HG02610 (cell line): ENCODE results near the gene PRKCB.
"Not testable (repeated sequence)": the region's sequence is repeated elsewhere in the genome, so short reads cannot be mapped to it uniquely, and the experiment has no call there.

Source experiments
- ATAC-seq: cut with Tn5 transposase; IDR thresholded peaks from one replicate; pipeline ENCODE4 v1.9.1; 2021; ENCODE audit warnings: mild to moderate bottlenecking, moderate library complexity; ENCODE audit not compliant: unreplicated experiment

PRKCB gene

GRCh38 chr16:24208710-24209109 is 372.9 kb downstream of the PRKCB start:
- ATAC-seq = no peak

- no peak for ATAC-seq
These were observed 379.2 kb downstream of the PRKCB start for GRCh38 chr16:24214992-24215391.

GRCh38 chr16:24216961-24217360 is 381.2 kb downstream of the PRKCB start:
- no peak for ATAC-seq

GRCh38 chr16:24217461-24217860 is 381.7 kb downstream of the PRKCB start:
- no peak for ATAC-seq

GRCh38 chr16:24218299-24218698 is 382.5 kb downstream of the PRKCB start:
- no peak for ATAC-seq

- no peak for ATAC-seq
These were observed 385.4 kb downstream of the PRKCB start for GRCh38 chr16:24221219-24221618.

- no peak for ATAC-seq
These were observed 392.7 kb downstream of the PRKCB start for GRCh38 chr16:24228514-24228913.

GRCh38 chr16:24232936-24233335 is 397.2 kb downstream of the PRKCB start:
- no peak for ATAC-seq

GRCh38 chr16:24234737-24235136 is 399.0 kb downstream of the PRKCB start:
- no peak for ATAC-seq

GRCh38 chr16:24235806-24236205 is 400.0 kb downstream of the PRKCB start:
- no peak for ATAC-seq

GRCh38 chr16:24238846-24239245 is 403.1 kb downstream of the PRKCB start:
- ATAC-seq = not testable (repeated sequence)

- no peak for ATAC-seq
These were observed 411.3 kb downstream of the PRKCB start for GRCh38 chr16:24246911-24247607.

- no peak for ATAC-seq
These were observed 417.4 kb downstream of the PRKCB start for GRCh38 chr16:24253192-24253591.

GRCh38 chr16:24255456-24256371 is 419.9 kb downstream of the PRKCB start, which contains the start of gene CACNG3:
CACNG3 (plus strand) TSS chr16:24256335; CDS start chr16:24256755, 420 bp downstream.
- ATAC-seq = no peak

GRCh38 chr16:24257958-24258357 is 422.2 kb downstream of the PRKCB start:
- ATAC-seq = no peak

- no peak for ATAC-seq
These were observed 423.0 kb downstream of the PRKCB start for GRCh38 chr16:24258791-24259190.

GRCh38 chr16:24262816-24263215 is 427.0 kb downstream of the PRKCB start:
- no peak for ATAC-seq
